ENCODE measurements around the gene OTOF.

Gene OTOF

GRCh38 chr2:26444236-26444635 lies 33.7 kb downstream of the OTOF start:
- no peak for DNase-seq

GRCh38 chr2:26442707-26443106 lies 35.2 kb downstream of the OTOF start:
- no peak for DNase-seq

- DNase-seq = no peak
These were observed 35.6 kb downstream of the OTOF start for GRCh38 chr2:26442301-26442700.

- no peak for DNase-seq
These were observed 39.0 kb downstream of the OTOF start for GRCh38 chr2:26438926-26439325.

GRCh38 chr2:26438526-26438925 lies 39.4 kb downstream of the OTOF start:
- DNase-seq = no peak

- DNase-seq = no peak
These were observed 42.8 kb downstream of the OTOF start for GRCh38 chr2:26435106-26435505.

- DNase-seq = no peak
These were observed 45.1 kb downstream of the OTOF start for GRCh38 chr2:26432859-26433258.

- no peak for DNase-seq
These were observed 45.6 kb downstream of the OTOF start for GRCh38 chr2:26432363-26432762.

- DNase-seq = no peak
These were observed 47.1 kb downstream of the OTOF start for GRCh38 chr2:26430826-26431225.

GRCh38 chr2:26429779-26430578 lies 47.9 kb downstream of the OTOF start:
- no peak for DNase-seq

GRCh38 chr2:26428846-26429245 lies 49.1 kb downstream of the OTOF start:
- no peak for DNase-seq

- DNase-seq = no peak
These were observed 53.7 kb downstream of the OTOF start for GRCh38 chr2:26424221-26424620.

- no peak for DNase-seq
These were observed 54.2 kb downstream of the OTOF start for GRCh38 chr2:26423750-26424149.

- no peak for DNase-seq
These were observed 54.8 kb downstream of the OTOF start for GRCh38 chr2:26422947-26423629.

- no peak for DNase-seq
These were observed 56.0 kb downstream of the OTOF start for GRCh38 chr2:26421961-26422360.

GRCh38 chr2:26414311-26414710 lies 63.6 kb downstream of the OTOF start:
- DNase-seq = no peak

- no peak for DNase-seq
These were observed 65.7 kb downstream of the OTOF start for GRCh38 chr2:26412091-26412673.

GRCh38 chr2:26411419-26411818 lies 66.5 kb downstream of the OTOF start:
- DNase-seq = no peak

- no peak for DNase-seq
These were observed 67.1 kb downstream of the OTOF start for GRCh38 chr2:26410764-26411243.

- no peak for DNase-seq
These were observed 68.1 kb downstream of the OTOF start for GRCh38 chr2:26409785-26410184.

- no peak for DNase-seq
These were observed 70.4 kb downstream of the OTOF start for GRCh38 chr2:26407526-26407925.
